Measurements from ENCODE around the gene THRSP. TPM values are rescaled to one million over a fixed set of nuclear protein-coding genes. Genes with fewer than 3 reads are reported as not detected.

The THRSP gene
- total and polyA plus RNA-seq, 2 of the 8 experiments (the other 6 are each of a cell fraction or from before 2014, with no cell fraction given) = 0.11 TPM; not detected in 1

DNA sequence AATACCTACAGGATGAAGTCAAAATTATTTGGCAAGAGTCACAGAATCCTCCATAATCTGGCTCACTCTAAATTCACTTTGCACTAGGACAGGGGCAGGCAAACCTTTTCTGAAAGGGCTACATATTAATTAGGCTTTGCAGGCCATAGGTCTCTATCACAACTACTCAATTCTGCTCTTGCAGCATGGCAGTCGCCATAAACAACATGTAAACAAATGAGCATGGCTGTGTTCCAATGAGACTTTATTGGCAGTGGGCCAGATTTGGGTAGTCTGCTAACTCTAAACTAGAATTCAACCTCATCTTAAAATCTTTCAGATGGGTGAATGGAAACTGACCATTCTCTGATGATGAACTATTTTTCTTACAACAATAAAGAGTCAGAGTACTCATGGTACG, 5.8 kb downstream of the THRSP start:
- Histone ChIP-seq H3K23ac (ENCODE audit: insufficient read length) (no peak overlapping the region), H2BK20ac (ENCODE audit: low read length) (no peak overlapping the region), H4K5ac (ENCODE audit: insufficient read length, low read depth, low read length) (no peak overlapping the region), H2AFZ (ENCODE audit: low read length) (no peak overlapping the region), H3K79me2 (ENCODE audit: control insufficient read depth in 1 of 2, insufficient read depth in 2 of 2, low read length in 2 of 2) (peaks cover 0 to under 1% of the 10 kb centered on the region in 2 experiments; a peak in 2 of 4 replicates), H3K27ac (ENCODE audit: low read depth, low read length) (no peak overlapping the region), H2BK15ac (ENCODE audit: low read length) (no peak overlapping the region), H3K56ac (replicated peaks; ENCODE audit: insufficient read length, low read depth, low read length) (no peak overlapping the region), H3K4me2 (ENCODE audit: insufficient read depth in 1 of 2, low read depth in 2 of 2, low read length in 2 of 2) (no peak overlapping the region), H3K27me3 (replicated peaks in 1 of 4; ENCODE audit: control insufficient read depth in 3 of 4, extremely low read depth in 1 of 4, insufficient read depth in 3 of 4, low read length in 3 of 4) (no peaks in the 10 kb centered on the region), H2BK120ac (replicated peaks; ENCODE audit: low read depth, low read length) (no peak overlapping the region), H4K20me1 (replicated peaks in 1 of 2; ENCODE audit: control insufficient read depth in 1 of 2, insufficient read depth in 2 of 2, low read length in 2 of 2) (peaks cover 0 to 3% of the 10 kb centered on the region in 2 experiments), H2BK12ac (ENCODE audit: low read depth, low read length) (no peak overlapping the region), H3K23me2 (ENCODE audit: low read depth, low read length) (no peaks in the 10 kb centered on the region), H3K18ac (ENCODE audit: extremely low read depth, low read length) (no peak overlapping the region), H3K4ac (replicated peaks; ENCODE audit: insufficient read length, low read depth, low read length) (no peak overlapping the region), H3K9ac (replicated peaks in 1 of 4; ENCODE audit: extremely low read depth in 1 of 4, low read depth in 3 of 4, low read length in 3 of 4) (no peak overlapping the region), H3K4me1 (replicated peaks in 1 of 4; ENCODE audit: control insufficient read depth in 3 of 4, insufficient read depth in 4 of 4, low read length in 3 of 4) (no peaks in the 10 kb centered on the region), H3K9me3 (ENCODE audit: insufficient read depth in 2 of 2, low read depth in 1 of 2, low read length in 1 of 2) (no peaks in the 10 kb centered on the region), H2AK5ac (ENCODE audit: low read depth, low read length) (no peak overlapping the region), H4K91ac (replicated peaks; ENCODE audit: insufficient read length, low read length) (no peak overlapping the region), H3K4me3 (ENCODE audit: extremely low read depth in 1 of 4, insufficient read depth in 2 of 4, low read depth in 3 of 4, low read length in 4 of 4) (no peak overlapping the region), H3K36me3 (ENCODE audit: control insufficient read depth in 2 of 4, insufficient read depth in 4 of 4, low read length in 3 of 4) (peaks cover 0 to 39% (median 14%) of the 10 kb centered on the region in 4 experiments; a peak in 6 of 8 replicates), H4K8ac (ENCODE audit: extremely low read depth, insufficient read depth, low read length) (no peak overlapping the region), H3K79me1 (ENCODE audit: low read depth, low read length) (no peaks in the 10 kb centered on the region), H3K14ac (ENCODE audit: insufficient read length) (no peak overlapping the region), H2BK5ac (ENCODE audit: low read depth, low read length) (no peak overlapping the region)
- ChIA-PET POLR2A (ENCODE audit: partially characterized antibody) (interaction anchor here (1.0 to 2.4 kb wide), 2 partner anchors 9 to 33 kb away, joined by 3 to 18 read pairs; partner anchors contain the start of gene NDUFC2), CTCF (ENCODE audit: partially characterized antibody) (interaction anchor here (0.6 to 2.2 kb wide), 4 partner anchors 10 to 25 kb away, joined by 3 to 7 read pairs (median 3); partner anchors contain the start of gene NDUFC2)
- no peak for DNase-seq (ENCODE audit: low read depth in 1 of 2, low spot score in 2 of 2)
- WGBS, 2 experiments (ENCODE audit: extremely low coverage in 1 of 2, insufficient coverage in 1 of 2, insufficient read length in 1 of 2, insufficient replicate concordance in 2 of 2, low coverage in 1 of 2, low lambda C conversion rate in 2 of 2, missing lambda C conversion rate in 1 of 2) = 88% methylated on average over 2 of the region's 2 CpGs; no CpG with 5 or more reads in 1 of the 2 experiments
- FAIRE-seq = no peak
- no peak for TF ChIP-seq RFX5 (IDR thresholded peaks at IDR 0.05; ENCODE audit: borderline replicate concordance, low read depth, low read length)
- TF ChIP-seq E2F6 (IDR thresholded peaks at IDR 0.05) = no peak
- TF ChIP-seq EZH2 (IDR thresholded peaks at IDR 0.05; ENCODE audit: low read depth, low read length, severe bottlenecking) = no peak
